A673 (cell line): ENCODE data around the gene TRIP11.

Experiments used
- EZH2 ChIP-seq: fragments of 200-600 bp; sonication (generic); IDR thresholded peaks from 2 replicates; pipeline ENCODE4 v1.6.1; 2017; ENCODE audit warnings: borderline replicate concordance, low read depth, mild to moderate bottlenecking, mixed read lengths, antibody characterized with exemption, low read length; ENCODE audit not compliant: poor library complexity, severe bottlenecking
- TF ChIP-seq, protein P1 (sequence below): fragments of 300-800, 200-600 bp; sonication (generic); conservative IDR thresholded peaks from 2 replicates; pipeline ENCODE4 v1.5.1; 2017; ENCODE audit warnings: low read depth, mild to moderate bottlenecking, antibody characterized with exemption, low read length, moderate library complexity, mixed read lengths

GRCh38 chr14:91927800-91928199, 112.1 kb downstream of the TRIP11 start:
- TF ChIP-seq, protein P1, sequence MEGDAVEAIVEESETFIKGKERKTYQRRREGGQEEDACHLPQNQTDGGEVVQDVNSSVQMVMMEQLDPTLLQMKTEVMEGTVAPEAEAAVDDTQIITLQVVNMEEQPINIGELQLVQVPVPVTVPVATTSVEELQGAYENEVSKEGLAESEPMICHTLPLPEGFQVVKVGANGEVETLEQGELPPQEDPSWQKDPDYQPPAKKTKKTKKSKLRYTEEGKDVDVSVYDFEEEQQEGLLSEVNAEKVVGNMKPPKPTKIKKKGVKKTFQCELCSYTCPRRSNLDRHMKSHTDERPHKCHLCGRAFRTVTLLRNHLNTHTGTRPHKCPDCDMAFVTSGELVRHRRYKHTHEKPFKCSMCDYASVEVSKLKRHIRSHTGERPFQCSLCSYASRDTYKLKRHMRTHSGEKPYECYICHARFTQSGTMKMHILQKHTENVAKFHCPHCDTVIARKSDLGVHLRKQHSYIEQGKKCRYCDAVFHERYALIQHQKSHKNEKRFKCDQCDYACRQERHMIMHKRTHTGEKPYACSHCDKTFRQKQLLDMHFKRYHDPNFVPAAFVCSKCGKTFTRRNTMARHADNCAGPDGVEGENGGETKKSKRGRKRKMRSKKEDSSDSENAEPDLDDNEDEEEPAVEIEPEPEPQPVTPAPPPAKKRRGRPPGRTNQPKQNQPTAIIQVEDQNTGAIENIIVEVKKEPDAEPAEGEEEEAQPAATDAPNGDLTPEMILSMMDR, result no peak
- no peak for TF ChIP-seq EZH2
